ENCODE data around the gene RALGAPA1.

- TF ChIP-seq EZH2 (IDR thresholded peaks at IDR 0.05; ENCODE audit: insufficient read depth, poor library complexity, severe bottlenecking) (no peak), EZH2phosphoT487 (IDR thresholded peaks at IDR 0.05; ENCODE audit: insufficient read depth, low read depth) (no peak)
Measured at GRCh38 chr14:35851823-35852222, 42.7 kb upstream of the RALGAPA1 start.

Measured in GM23248 (cell line).